Middle frontal gyrus (tissue), 1 donor: Measurements from ENCODE around the gene PHF3.
"Not testable (repeated sequence)": the region's sequence is repeated elsewhere in the genome, so short reads cannot be mapped to it uniquely, and the experiment has no call there.

Experiments used
- DNase-seq: peaks from one replicate; pipeline ENCODE4 v3.0.0-alpha.2; 2015; ENCODE audit warnings: low spot score; ENCODE audit errors: extremely low spot score

The PHF3 gene

GRCh38 chr6:63705707-63706106 is 70.1 kb downstream of the PHF3 start:
- DNase-seq, result no peak

GRCh38 chr6:63706630-63707029 is 71.0 kb downstream of the PHF3 start:
- no peak for DNase-seq

GRCh38 chr6:63708631-63709030 is 73.0 kb downstream of the PHF3 start:
- no peak for DNase-seq

- DNase-seq, result no peak
These were observed 73.5 kb downstream of the PHF3 start for GRCh38 chr6:63709148-63709547.

GRCh38 chr6:63713332-63713731 is 77.7 kb downstream of the PHF3 start:
- DNase-seq, result no peak

- no peak for DNase-seq
These were observed 78.5 kb downstream of the PHF3 start for GRCh38 chr6:63714091-63714490.

- DNase-seq, result no peak
These were observed 80.6 kb downstream of the PHF3 start for GRCh38 chr6:63716169-63716568.

GRCh38 chr6:63721181-63721580 is 85.6 kb downstream of the PHF3 start:
- no peak for DNase-seq

GRCh38 chr6:63724721-63725120 is 89.1 kb downstream of the PHF3 start:
- DNase-seq, result no peak

GRCh38 chr6:63730311-63730710 is 94.7 kb downstream of the PHF3 start:
- DNase-seq, result no peak

GRCh38 chr6:63731930-63732329 is 96.3 kb downstream of the PHF3 start:
- no peak for DNase-seq

GRCh38 chr6:63732336-63732735 is 96.7 kb downstream of the PHF3 start:
- DNase-seq, result no peak

- DNase-seq, result no peak
These were observed 99.3 kb downstream of the PHF3 start for GRCh38 chr6:63734923-63735322.

- not testable (repeated sequence) for DNase-seq
These were observed 102.6 kb downstream of the PHF3 start for GRCh38 chr6:63738190-63738589.

GRCh38 chr6:63739094-63739687 is 103.6 kb downstream of the PHF3 start:
- no peak for DNase-seq

- DNase-seq, result no peak
These were observed 105.1 kb downstream of the PHF3 start for GRCh38 chr6:63740709-63741108.

GRCh38 chr6:63742060-63742459 is 106.5 kb downstream of the PHF3 start:
- DNase-seq, result no peak

GRCh38 chr6:63743691-63744090 is 108.1 kb downstream of the PHF3 start:
- DNase-seq, result no peak

GRCh38 chr6:63744810-63745209 is 109.2 kb downstream of the PHF3 start:
- DNase-seq, result no peak

- DNase-seq, result no peak
These were observed 110.2 kb downstream of the PHF3 start for GRCh38 chr6:63745784-63746183.

GRCh38 chr6:63750400-63750799 is 114.8 kb downstream of the PHF3 start:
- no peak for DNase-seq

GRCh38 chr6:63757275-63757674 is 121.7 kb downstream of the PHF3 start:
- DNase-seq, result not testable (repeated sequence)

GRCh38 chr6:63757826-63758225 is 122.2 kb downstream of the PHF3 start:
- no peak for DNase-seq

- no peak for DNase-seq
These were observed 124.1 kb downstream of the PHF3 start for GRCh38 chr6:63759605-63760105.
